ENCODE measurements around the gene ZBTB44. TPM values are rescaled to one million over a fixed set of nuclear protein-coding genes. Genes with fewer than 3 reads are reported as not detected.

ZBTB44 gene
- polyA plus RNA-seq, 1 of the 3 experiments (the other 2 are of a cell fraction): 5.0 TPM

GRCh38 chr11:130262424-130262823 is 52.3 kb downstream of the ZBTB44 start:
- WGBS (ENCODE audit: low lambda C conversion rate): 95% methylated on average over 4 of the region's 4 CpGs
- no peaks in the 10 kb centered on the region for H3K79me2 ChIP-seq (ENCODE audit: insufficient read depth)
- no peak overlapping the region for H3K4me3 ChIP-seq (ENCODE audit: low read depth in 2 of 2, low read length in 1 of 2)
- no peaks in the 10 kb centered on the region for H3K4me1 ChIP-seq (ENCODE audit: control insufficient read depth in 1 of 2, insufficient read depth in 2 of 2, low read depth in 1 of 2, low read length in 1 of 2)
- TF ChIP-seq TEAD4 (IDR thresholded peaks at IDR 0.05; ENCODE audit: borderline replicate concordance, insufficient read depth): no peak
- TF ChIP-seq RFX5 (IDR thresholded peaks at IDR 0.05; ENCODE audit: low read length): no peak
- no peak for TF ChIP-seq MXI1 (IDR thresholded peaks at IDR 0.05; ENCODE audit: low read depth, low read length)
- no peak for TF ChIP-seq GATA2 (CRISPR knock-in tag; IDR thresholded peaks at IDR 0.05)
- no peak for TF ChIP-seq FOXJ3 (CRISPR knock-in tag; IDR thresholded peaks at IDR 0.05)
- no peak for TF ChIP-seq TAF1 (IDR thresholded peaks at IDR 0.05; ENCODE audit: borderline replicate concordance, low read depth, low read length)
- no peaks in the 10 kb centered on the region for H3K27me3 ChIP-seq (ENCODE audit: insufficient read depth)
- H3K27ac ChIP-seq (ENCODE audit: low read depth in 2 of 2, low read length in 1 of 2): no peak overlapping the region
- H3K9me3 ChIP-seq: no peaks in the 10 kb centered on the region
- H3K9ac ChIP-seq: no peak overlapping the region
- H3K9me2 ChIP-seq: no peaks in the 10 kb centered on the region
- peaks cover 16 to 27% of the 10 kb centered on the region in 2 experiments for H3K36me3 ChIP-seq (replicated peaks in 1 of 2; ENCODE audit: control insufficient read depth in 1 of 2, insufficient read depth in 2 of 2, low read length in 1 of 2)
- H3K4me2 ChIP-seq: no peak overlapping the region
- DNase-seq: no peak
- ChIA-PET POLR2A (no interaction called here), CTCF (no interaction called here)
- no peaks in the 10 kb centered on the region for H4K20me1 ChIP-seq (ENCODE audit: insufficient read depth)
- H2AFZ ChIP-seq (ENCODE audit: low read depth): no peak overlapping the region
- H3F3A ChIP-seq (replicated peaks; ENCODE audit: insufficient read depth): no peaks in the 10 kb centered on the region

- H3K27me3 ChIP-seq (ENCODE audit: insufficient read depth): no peaks in the 10 kb centered on the region
- POLR2A ChIA-PET: no interaction called here
- no peaks in the 10 kb centered on the region for H3K9me2 ChIP-seq
- no peaks in the 10 kb centered on the region for H3K4me1 ChIP-seq (ENCODE audit: control insufficient read depth in 1 of 2, insufficient read depth in 2 of 2, low read depth in 1 of 2, low read length in 1 of 2)
- H3K27ac ChIP-seq (ENCODE audit: low read depth in 2 of 2, low read length in 1 of 2): no peak overlapping the region
- no peak overlapping the region for H3K9ac ChIP-seq
- no peaks in the 10 kb centered on the region for H3K9me3 ChIP-seq
- no peak for DNase-seq
- no peak overlapping the region for H3K4me3 ChIP-seq (ENCODE audit: low read depth in 2 of 2, low read length in 1 of 2)
- no peaks in the 10 kb centered on the region for H3K79me2 ChIP-seq (ENCODE audit: insufficient read depth)
- 98% methylated on average over 5 of the region's 5 CpGs for WGBS (ENCODE audit: low lambda C conversion rate)
- H3K4me2 ChIP-seq: no peak overlapping the region
- no peaks in the 10 kb centered on the region for H3F3A ChIP-seq (replicated peaks; ENCODE audit: insufficient read depth)
- CTCF ChIA-PET: interaction anchor here (1.4 kb wide), 1 partner anchor 20 kb away, joined by 3 read pairs; no protein-coding TSS in a partner anchor
- H3K36me3 ChIP-seq (replicated peaks in 1 of 2; ENCODE audit: control insufficient read depth in 1 of 2, insufficient read depth in 2 of 2, low read length in 1 of 2): peaks cover 16 to 26% of the 10 kb centered on the region in 2 experiments
- H2AFZ ChIP-seq (ENCODE audit: low read depth): no peak overlapping the region
- H4K20me1 ChIP-seq (ENCODE audit: insufficient read depth): no peaks in the 10 kb centered on the region
- no peak for TF ChIP-seq RXRA (IDR thresholded peaks at IDR 0.05; ENCODE audit: borderline replicate concordance, low read depth)
- no peak for TF ChIP-seq REST (IDR thresholded peaks at IDR 0.05; ENCODE audit: low read depth, low read length)
These were observed 53.1 kb downstream of the ZBTB44 start for GRCh38 chr11:130261571-130261970.

Data from SK-N-SH (cell line).